ENCODE data around the gene ACHE.

DNA sequence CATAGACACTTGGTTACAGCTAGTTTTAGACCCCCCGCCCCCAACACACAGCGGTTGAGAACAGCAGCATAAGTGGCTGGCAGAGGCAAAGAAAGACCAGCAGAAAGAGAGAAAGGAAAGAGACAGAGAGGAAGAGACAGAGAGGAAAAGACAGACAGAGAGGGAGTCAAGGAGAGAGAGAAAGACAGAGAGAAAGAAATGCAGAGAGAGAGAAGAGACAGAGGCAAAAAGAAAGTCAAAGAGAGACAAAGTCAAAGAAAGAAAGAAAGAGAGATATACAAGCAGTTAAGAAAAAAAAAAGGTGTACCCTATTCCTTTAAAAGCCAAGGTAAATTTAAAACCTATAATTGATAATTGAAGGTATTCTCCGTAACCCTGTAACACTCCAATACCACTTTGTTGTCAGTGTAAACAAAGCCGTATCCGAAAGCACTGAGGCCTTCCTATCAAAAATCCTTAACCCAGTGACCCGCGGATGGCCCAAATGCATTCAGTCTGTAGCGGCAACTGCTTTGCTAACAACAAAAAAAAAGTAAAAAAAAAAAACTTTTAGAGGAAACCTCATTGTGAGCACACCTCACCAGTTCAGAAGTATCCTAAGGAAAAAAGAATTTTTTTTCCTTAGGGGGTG lies 55.1 kb downstream of the ACHE start:
- no peak for TF ChIP-seq EZH2 (IDR thresholded peaks at IDR 0.05; ENCODE audit: low read length, missing control alignments)
- TF ChIP-seq, protein P1, sequence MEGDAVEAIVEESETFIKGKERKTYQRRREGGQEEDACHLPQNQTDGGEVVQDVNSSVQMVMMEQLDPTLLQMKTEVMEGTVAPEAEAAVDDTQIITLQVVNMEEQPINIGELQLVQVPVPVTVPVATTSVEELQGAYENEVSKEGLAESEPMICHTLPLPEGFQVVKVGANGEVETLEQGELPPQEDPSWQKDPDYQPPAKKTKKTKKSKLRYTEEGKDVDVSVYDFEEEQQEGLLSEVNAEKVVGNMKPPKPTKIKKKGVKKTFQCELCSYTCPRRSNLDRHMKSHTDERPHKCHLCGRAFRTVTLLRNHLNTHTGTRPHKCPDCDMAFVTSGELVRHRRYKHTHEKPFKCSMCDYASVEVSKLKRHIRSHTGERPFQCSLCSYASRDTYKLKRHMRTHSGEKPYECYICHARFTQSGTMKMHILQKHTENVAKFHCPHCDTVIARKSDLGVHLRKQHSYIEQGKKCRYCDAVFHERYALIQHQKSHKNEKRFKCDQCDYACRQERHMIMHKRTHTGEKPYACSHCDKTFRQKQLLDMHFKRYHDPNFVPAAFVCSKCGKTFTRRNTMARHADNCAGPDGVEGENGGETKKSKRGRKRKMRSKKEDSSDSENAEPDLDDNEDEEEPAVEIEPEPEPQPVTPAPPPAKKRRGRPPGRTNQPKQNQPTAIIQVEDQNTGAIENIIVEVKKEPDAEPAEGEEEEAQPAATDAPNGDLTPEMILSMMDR (conservative IDR thresholded peaks at IDR 0.05 in 1 of 2, IDR thresholded peaks at IDR 0.05 in 1 of 2; ENCODE audit: low read depth in 1 of 2, low read length in 2 of 2): no peak
